HFFc6 (cell line): Measurements from ENCODE around the gene TNS3. TPM values are rescaled to one million over a fixed set of nuclear protein-coding genes. Genes with fewer than 3 reads are reported as not detected.

Experiments used
- DNase-seq: peaks from one replicate; pipeline ENCODE4 v3.0.0-alpha.2; 2018
- H3K27ac Mint-ChIP-seq: 2 replicates; pipeline ENCODE4 v1.8.0; 2020; ENCODE audit warnings: mild to moderate bottlenecking, mixed read lengths
- H3K27me3 Mint-ChIP-seq: 2 replicates; pipeline ENCODE4 v1.8.0; 2021; ENCODE audit warnings: mild to moderate bottlenecking, moderate library complexity, mixed read lengths; ENCODE audit not compliant: insufficient read depth
- H3K36me3 Mint-ChIP-seq: 2 replicates; pipeline ENCODE4 v1.8.0; 2021; ENCODE audit warnings: low read depth, mixed read lengths
- H3K4me1 Mint-ChIP-seq: 2 replicates; pipeline ENCODE4 v1.8.0; 2020; ENCODE audit warnings: low read depth, mixed read lengths
- H3K4me3 Mint-ChIP-seq: 2 replicates; pipeline ENCODE4 v1.8.0; 2020; ENCODE audit warnings: mild to moderate bottlenecking, moderate library complexity, mixed read lengths
- H3K9me3 Mint-ChIP-seq: 2 replicates; pipeline ENCODE4 v1.8.0; 2020; ENCODE audit warnings: mild to moderate bottlenecking, mixed read lengths
- total RNA-seq, 6 experiments: library from RNA; stranded (reverse); fragmentation: NEBNext Ultra II Directional; extraction: Animal tissue kit (Norgen Biotek cat#: 25700); gene quantifications; 2 replicates in 1 of 6; 3 replicates in 5 of 6; pipeline ENCODE4 v1.2.3, GENCODE V29; 2021
- TF ChIP-seq, protein P1 (sequence below): fragments of 200-600 bp; sonication (generic); IDR thresholded peaks from 2 replicates; pipeline ENCODE4 v1.5.0; 2021; ENCODE audit warnings: antibody characterized with exemption, mild to moderate bottlenecking

The TNS3 gene
- total RNA-seq, 6 experiments from 2014 or later = 50.8 to 77.0 (median 67.8) TPM

DNA sequence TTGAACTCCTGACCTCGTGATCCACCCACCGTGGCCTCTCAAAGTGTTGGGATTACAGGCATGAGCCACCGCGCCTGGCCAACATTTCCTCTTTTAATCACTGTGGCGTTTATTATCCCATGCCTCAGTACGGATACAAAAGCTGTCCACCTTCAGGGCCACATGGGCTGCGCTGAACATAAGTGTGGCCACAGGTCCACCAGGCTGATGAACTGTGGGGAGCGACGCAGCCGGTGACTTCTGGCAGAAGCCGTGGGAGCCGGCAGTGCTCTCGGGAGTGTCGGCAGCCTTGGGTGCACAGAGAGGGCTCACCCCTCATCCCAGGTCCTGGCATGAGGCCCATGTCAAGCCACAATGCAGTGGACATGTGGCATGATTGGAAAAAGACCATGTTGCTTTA, 223.6 kb downstream of the TNS3 start:
- DNase-seq = no peak
- H3K9me3 Mint-ChIP-seq = no peaks in the 10 kb centered on the region
- peaks cover 5% of the 10 kb centered on the region; the same call in 1 of the 2 replicates for H3K36me3 Mint-ChIP-seq
- H3K27ac Mint-ChIP-seq = no peak overlapping the region
- TF ChIP-seq, protein P1, sequence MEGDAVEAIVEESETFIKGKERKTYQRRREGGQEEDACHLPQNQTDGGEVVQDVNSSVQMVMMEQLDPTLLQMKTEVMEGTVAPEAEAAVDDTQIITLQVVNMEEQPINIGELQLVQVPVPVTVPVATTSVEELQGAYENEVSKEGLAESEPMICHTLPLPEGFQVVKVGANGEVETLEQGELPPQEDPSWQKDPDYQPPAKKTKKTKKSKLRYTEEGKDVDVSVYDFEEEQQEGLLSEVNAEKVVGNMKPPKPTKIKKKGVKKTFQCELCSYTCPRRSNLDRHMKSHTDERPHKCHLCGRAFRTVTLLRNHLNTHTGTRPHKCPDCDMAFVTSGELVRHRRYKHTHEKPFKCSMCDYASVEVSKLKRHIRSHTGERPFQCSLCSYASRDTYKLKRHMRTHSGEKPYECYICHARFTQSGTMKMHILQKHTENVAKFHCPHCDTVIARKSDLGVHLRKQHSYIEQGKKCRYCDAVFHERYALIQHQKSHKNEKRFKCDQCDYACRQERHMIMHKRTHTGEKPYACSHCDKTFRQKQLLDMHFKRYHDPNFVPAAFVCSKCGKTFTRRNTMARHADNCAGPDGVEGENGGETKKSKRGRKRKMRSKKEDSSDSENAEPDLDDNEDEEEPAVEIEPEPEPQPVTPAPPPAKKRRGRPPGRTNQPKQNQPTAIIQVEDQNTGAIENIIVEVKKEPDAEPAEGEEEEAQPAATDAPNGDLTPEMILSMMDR = no peak
- no peaks in the 10 kb centered on the region for H3K4me1 Mint-ChIP-seq
- peaks cover 5% of the 10 kb centered on the region for H3K27me3 Mint-ChIP-seq
- no peak overlapping the region for H3K4me3 Mint-ChIP-seq

DNA sequence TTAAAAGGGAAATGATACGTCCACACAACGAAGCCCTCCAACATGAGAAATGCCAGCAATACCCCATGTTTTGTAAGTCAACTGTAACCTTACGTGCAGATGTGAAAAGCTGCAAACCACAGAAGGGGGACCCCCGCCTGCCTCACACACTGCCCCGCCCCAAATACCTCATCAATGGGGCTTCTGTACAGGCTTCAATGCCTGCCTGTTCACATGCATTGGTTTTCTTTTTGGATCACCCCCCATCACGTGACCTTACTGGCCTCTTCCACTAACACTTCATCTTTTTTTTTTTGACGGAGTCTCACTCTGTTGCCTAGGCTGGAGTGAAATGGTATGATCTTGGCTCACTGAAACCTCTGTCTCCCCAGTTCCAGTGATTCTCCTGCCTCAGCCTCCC, 224.0 kb downstream of the TNS3 start:
- DNase-seq = no peak
- H3K27me3 Mint-ChIP-seq = peaks cover 5% of the 10 kb centered on the region
- H3K4me3 Mint-ChIP-seq = no peak overlapping the region; the same call in 1 of the 2 replicates
- no peak overlapping the region for H3K27ac Mint-ChIP-seq
- H3K9me3 Mint-ChIP-seq = no peaks in the 10 kb centered on the region
- H3K4me1 Mint-ChIP-seq = no peaks in the 10 kb centered on the region
- TF ChIP-seq, protein P1 = no peak
- peaks cover 5% of the 10 kb centered on the region; the same call in 1 of the 2 replicates for H3K36me3 Mint-ChIP-seq

DNA sequence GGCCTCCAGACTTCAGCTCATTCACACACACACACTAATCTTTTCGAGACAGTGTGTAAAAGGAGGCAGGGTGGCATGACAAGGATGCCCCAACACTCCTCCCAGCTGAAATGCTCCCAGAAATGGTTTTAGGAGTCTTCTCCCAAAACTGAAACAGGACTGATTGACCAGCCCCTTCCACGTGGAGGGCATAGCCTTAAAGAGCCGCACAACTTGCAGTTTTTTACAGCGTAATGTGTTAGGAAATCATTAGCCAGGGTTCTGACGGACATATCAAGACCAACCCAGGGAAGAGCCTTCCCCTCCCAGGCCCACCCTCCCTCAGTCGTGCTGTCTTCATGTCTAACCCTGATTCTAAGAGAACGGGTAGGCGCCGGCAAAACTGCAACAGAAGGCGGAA, 224.6 kb downstream of the TNS3 start:
- H3K4me1 Mint-ChIP-seq = no peaks in the 10 kb centered on the region
- DNase-seq = no peak
- H3K9me3 Mint-ChIP-seq = no peaks in the 10 kb centered on the region
- TF ChIP-seq, protein P1 = no peak
- peaks cover 5% of the 10 kb centered on the region; the same call in 1 of the 2 replicates for H3K36me3 Mint-ChIP-seq
- no peak overlapping the region for H3K27ac Mint-ChIP-seq
- peaks cover 5% of the 10 kb centered on the region for H3K27me3 Mint-ChIP-seq
- H3K4me3 Mint-ChIP-seq = no peak overlapping the region

DNA sequence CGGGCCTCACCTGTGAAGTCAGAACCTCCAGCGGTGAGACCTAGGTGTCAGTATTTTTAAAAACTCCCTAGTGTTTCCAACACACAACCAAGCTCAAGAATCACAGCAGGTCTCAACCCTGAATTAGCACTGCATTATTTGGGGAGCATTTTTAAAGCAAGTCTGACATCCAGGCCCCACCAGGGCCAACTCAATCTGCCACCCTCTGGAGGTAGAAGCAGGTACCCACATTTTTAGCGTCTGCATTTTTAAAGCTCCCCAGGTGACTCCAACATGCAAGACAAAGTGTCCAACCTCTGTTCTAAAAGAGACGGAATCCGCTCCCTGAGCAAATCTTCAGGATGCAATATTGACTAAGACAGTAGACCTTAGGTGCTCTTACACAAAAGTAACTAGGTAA, 225.7 kb downstream of the TNS3 start:
- no peak for DNase-seq
- H3K4me3 Mint-ChIP-seq = no peak overlapping the region
- TF ChIP-seq, protein P1 = 0 out of 2 replicates have a peak, but pooled peaks have one; percentile 13
- peaks cover 2% of the 10 kb centered on the region; the same call in 1 of the 2 replicates for H3K36me3 Mint-ChIP-seq
- no peaks in the 10 kb centered on the region; the same call in none of the 2 replicates for H3K27me3 Mint-ChIP-seq
- no peaks in the 10 kb centered on the region for H3K9me3 Mint-ChIP-seq
- no peak overlapping the region for H3K27ac Mint-ChIP-seq
- no peaks in the 10 kb centered on the region for H3K4me1 Mint-ChIP-seq

DNA sequence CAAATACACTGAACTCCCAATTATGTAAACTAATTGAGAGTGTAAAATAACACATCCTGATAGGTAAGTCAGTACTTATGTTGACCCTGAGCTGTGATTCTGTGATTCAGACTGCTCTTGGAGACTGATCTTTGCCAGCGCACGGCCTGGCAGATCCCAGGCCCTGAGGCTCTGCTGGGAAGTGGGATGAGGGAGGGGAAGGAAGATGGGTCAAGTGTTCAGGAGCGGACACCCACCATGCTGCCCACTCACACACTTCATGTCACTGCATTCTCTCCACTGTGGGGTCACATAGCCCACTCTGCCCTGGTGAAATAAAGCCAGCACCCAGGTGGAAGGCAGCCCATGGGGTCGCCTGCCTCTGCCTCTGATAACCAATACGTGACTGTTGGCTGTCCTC, 226.2 kb downstream of the TNS3 start:
- H3K27ac Mint-ChIP-seq = no peak overlapping the region
- no peaks in the 10 kb centered on the region for H3K36me3 Mint-ChIP-seq
- H3K4me3 Mint-ChIP-seq = no peak overlapping the region
- no peaks in the 10 kb centered on the region for H3K4me1 Mint-ChIP-seq
- TF ChIP-seq, protein P1 = no peak
- no peaks in the 10 kb centered on the region for H3K9me3 Mint-ChIP-seq
- DNase-seq = no peak
- no peaks in the 10 kb centered on the region; the same call in 1 of the 2 replicates for H3K27me3 Mint-ChIP-seq
